Activated T-cell treated with anti-CD3 and anti-CD28 coated beads for 4 hours (primary cell): ENCODE results near the gene TUB.
A peak's percentile ranks its signal among the peaks of the same experiment; 100 is the strongest.

Experiments used
- DNase-seq: peaks from one replicate; pipeline ENCODE4 v3.0.0-alpha.2; 2020

The TUB gene

GRCh38 chr11:8080674-8081590 is at the start of gene TUB:
Gene TUB, plus strand, starts transcription at chr11:8081211. Its CDS starts 300 bp downstream, at chr11:8081511.
- DNase-seq = no peak

- no peak for DNase-seq
Observed at GRCh38 chr11:8031248-8032115, 49.5 kb upstream of the TUB start.

- DNase-seq = no peak
Observed at GRCh38 chr11:8032122-8032521, 48.9 kb upstream of the TUB start.

- no peak for DNase-seq
Observed at GRCh38 chr11:8032576-8033304, 48.3 kb upstream of the TUB start.

- peak; percentile 19 for DNase-seq
Observed at GRCh38 chr11:8033305-8034105, 47.5 kb upstream of the TUB start.

GRCh38 chr11:8034106-8034585 is 46.9 kb upstream of the TUB start:
- no peak for DNase-seq

GRCh38 chr11:8034604-8035190 is 46.3 kb upstream of the TUB start:
- no peak for DNase-seq

- no peak for DNase-seq
Observed at GRCh38 chr11:8035200-8035855, 45.7 kb upstream of the TUB start.

- DNase-seq = no peak
Observed at GRCh38 chr11:8036002-8036802, 44.8 kb upstream of the TUB start.

GRCh38 chr11:8036986-8037385 is 44.0 kb upstream of the TUB start:
- no peak for DNase-seq

GRCh38 chr11:8038393-8038792 is 42.6 kb upstream of the TUB start:
- DNase-seq = no peak

- no peak for DNase-seq
Observed at GRCh38 chr11:8038811-8039529, 42.0 kb upstream of the TUB start.

GRCh38 chr11:8039530-8040260 is 41.3 kb upstream of the TUB start:
- DNase-seq = no peak

- no peak for DNase-seq
Observed at GRCh38 chr11:8040261-8040920, 40.6 kb upstream of the TUB start.

- DNase-seq = no peak
Observed at GRCh38 chr11:8040921-8041285, 40.1 kb upstream of the TUB start.

- no peak for DNase-seq
Observed at GRCh38 chr11:8041576-8041975, 39.4 kb upstream of the TUB start.

- no peak for DNase-seq
Observed at GRCh38 chr11:8043756-8044155, 37.3 kb upstream of the TUB start.

- no peak for DNase-seq
Observed at GRCh38 chr11:8045839-8046238, 35.2 kb upstream of the TUB start.
